Measurements from ENCODE around the gene FAIM2.
"Not testable (repeated sequence)": the region's sequence is repeated elsewhere in the genome, so short reads cannot be mapped to it uniquely, and the experiment has no call there.

Gene FAIM2

DNA sequence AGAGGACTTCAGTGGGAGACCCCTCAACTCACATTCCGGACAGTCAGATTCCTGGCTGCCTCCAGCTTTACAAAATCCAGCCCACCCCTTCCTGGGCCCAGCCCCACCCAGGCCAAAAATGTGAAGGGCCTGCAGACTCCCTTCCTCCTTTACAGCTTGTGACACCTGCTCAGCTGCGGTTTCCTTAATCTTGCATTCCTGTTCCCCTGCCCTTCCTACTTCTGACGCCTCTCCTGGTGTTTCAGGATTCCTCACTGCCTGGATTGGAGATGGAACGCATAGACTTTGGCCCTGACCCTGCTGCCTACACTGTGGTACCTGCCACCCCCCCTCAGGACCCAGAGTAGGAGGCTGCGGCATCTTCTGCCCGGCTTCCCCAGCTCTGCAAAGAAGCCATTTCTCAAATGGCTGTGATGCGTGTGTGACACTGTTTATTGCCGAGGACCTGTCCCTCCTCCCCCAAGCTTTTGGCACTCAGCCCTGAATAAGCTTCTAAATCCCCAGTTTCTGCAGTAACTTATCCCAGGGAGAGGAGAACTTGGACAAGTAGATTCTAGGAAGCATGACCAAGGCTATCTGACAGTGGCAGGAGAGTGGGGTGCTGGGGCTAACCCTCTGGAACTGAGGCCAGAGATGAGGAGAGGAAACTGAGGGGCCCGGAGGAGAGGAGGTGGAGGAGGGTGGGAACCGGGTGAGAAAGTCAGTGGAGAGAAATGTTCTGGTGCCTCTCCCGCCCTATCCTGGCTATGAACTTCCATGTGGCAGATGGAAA lies 35.9 kb downstream of the FAIM2 start:
- no peaks in the 10 kb centered on the region for H3K4me1 Mint-ChIP-seq
- no peaks in the 10 kb centered on the region for H3K9me3 Mint-ChIP-seq
- H3K4me3 Mint-ChIP-seq, result no peak overlapping the region
- no peak for DNase-seq
- H3K36me3 Mint-ChIP-seq, result no peaks in the 10 kb centered on the region
- no peak overlapping the region for H3K27ac Mint-ChIP-seq
- peaks cover 26% of the 10 kb centered on the region in 2 donors for H3K27me3 Mint-ChIP-seq
- ATAC-seq (replicated peaks), result peak in 1 of 2 donors; percentile 17

DNA sequence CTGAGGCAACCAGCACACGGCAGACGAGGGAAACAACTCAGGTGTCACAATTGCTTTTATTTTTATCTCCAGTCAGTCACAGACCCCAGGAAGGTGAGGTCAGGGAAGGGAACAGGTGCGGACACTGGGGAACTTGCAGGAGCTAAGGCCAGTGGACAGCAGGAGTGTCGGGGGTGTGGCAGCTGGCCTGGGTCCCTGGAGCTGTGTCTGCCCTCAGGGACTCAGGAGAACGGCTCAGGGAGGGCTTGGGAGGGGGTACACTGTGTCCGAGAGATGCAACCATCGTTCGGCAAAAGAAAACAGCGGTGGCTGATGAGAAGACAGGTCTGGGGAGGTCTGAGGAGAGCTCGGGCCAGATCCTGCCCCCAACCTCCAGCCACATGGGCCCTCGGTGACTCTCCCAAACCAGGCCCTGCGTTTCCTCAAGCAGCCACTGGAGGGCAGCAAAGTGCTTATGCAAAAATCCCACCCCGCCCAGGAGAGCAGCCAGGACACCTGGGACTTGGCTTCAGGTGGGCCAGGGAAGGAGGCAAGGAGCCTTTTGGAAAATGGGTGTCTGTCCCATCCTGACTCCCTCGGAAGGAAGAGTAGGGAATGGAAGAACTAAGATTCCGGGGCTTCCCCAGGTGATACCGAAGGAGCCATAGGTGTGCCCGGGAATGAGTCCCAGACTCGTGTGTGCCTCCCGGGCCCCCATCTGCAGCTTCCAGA lies 36.7 kb downstream of the FAIM2 start:
- peak; percentile 90 to 93 for ATAC-seq (replicated peaks)
- Mint-ChIP-seq H3K27me3 (peaks cover 26% of the 10 kb centered on the region in 2 donors), H3K4me1 (no peaks in the 10 kb centered on the region), H3K27ac (no peak overlapping the region), H3K4me3 (no peak overlapping the region), H3K9me3 (no peaks in the 10 kb centered on the region), H3K36me3 (no peaks in the 10 kb centered on the region)
- peak; percentile 62 for DNase-seq

DNA sequence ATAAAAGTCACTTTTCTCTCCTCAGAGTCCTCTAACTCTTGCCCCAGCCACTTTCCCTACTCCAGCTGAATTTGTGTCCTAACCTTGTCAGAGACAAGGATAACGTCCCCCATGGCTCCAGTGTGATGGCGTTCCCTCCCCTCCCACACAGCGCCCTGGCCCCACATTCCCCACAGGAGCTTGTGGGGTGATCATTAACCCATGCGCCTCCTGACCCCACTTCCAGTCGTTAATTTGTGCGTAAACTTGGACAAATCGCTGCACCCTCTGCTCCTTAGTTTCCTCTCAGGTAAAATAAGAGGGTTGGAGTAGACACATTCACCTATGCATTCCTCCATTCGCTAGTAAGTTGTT lies 37.9 kb downstream of the FAIM2 start:
- no peak overlapping the region for H3K4me3 Mint-ChIP-seq
- ATAC-seq (replicated peaks) (no peak), DNase-seq (no peak)
- no peaks in the 10 kb centered on the region for H3K4me1 Mint-ChIP-seq
- H3K27me3 Mint-ChIP-seq, result peaks cover 26% of the 10 kb centered on the region in 2 donors
- no peaks in the 10 kb centered on the region for H3K9me3 Mint-ChIP-seq
- no peak overlapping the region for H3K27ac Mint-ChIP-seq
- H3K36me3 Mint-ChIP-seq, result no peaks in the 10 kb centered on the region

DNA sequence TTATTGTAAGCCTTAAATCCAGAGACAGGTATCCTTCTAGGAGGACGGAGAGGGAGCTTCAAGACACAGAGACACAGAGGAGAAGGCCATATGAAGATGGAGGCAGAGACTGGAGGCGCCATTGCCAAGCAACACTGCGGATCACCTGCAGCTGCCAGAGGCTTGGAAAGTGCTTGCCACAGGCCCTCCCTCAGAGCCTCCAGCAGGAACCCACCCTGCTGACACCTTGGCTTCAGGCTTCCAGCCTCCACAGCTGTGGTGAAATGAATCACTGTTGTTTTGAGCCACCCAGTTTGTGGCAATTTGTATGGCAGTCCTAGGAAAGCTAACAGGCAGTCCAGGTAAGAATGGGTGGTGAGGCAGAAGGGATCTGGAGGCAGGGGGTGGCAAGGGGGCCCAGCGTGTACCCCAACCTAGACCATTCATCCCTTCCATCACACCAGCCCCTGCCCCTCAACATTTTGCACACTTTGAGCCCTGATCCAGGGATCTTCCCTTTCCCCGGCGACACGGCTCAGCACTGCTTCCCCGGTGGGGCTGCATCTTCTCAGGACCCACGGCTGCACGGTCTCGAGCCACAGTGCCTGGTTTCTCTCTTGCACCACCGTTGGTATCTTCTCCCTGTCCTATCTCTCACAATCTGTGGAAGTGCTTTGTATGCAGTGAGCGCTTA lies 38.5 kb downstream of the FAIM2 start:
- H3K4me1 Mint-ChIP-seq, result no peaks in the 10 kb centered on the region
- no peak for DNase-seq
- H3K27ac Mint-ChIP-seq, result no peak overlapping the region
- peaks cover 0 to under 1% of the 10 kb centered on the region in 2 donors for H3K9me3 Mint-ChIP-seq
- no peaks in the 10 kb centered on the region for H3K36me3 Mint-ChIP-seq
- peaks cover 25 to 27% of the 10 kb centered on the region in 2 donors for H3K27me3 Mint-ChIP-seq
- no peak for ATAC-seq (replicated peaks)
- H3K4me3 Mint-ChIP-seq, result no peak overlapping the region

DNA sequence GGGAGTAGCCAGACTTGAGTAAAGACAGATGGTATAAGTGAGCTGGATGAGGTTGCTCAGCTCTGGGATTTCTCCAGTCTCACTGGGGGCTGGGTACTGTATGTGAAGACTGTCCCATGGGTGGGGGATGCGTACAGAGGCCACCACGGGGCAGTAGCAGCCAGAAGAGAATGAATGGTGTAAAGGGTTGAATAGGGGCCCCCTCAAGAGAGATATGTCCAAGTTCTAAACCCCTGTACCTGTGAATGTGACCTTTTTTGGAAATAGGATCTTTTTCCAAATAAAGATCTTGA lies 39.0 kb downstream of the FAIM2 start:
- Mint-ChIP-seq H3K9me3 (peaks cover 0 to 1% of the 10 kb centered on the region in 2 donors), H3K27me3 (peaks cover 22 to 32% of the 10 kb centered on the region in 2 donors), H3K4me3 (no peak overlapping the region), H3K4me1 (no peaks in the 10 kb centered on the region), H3K27ac (no peak overlapping the region), H3K36me3 (no peaks in the 10 kb centered on the region)
- no peak for ATAC-seq (replicated peaks)
- DNase-seq, result no peak

DNA sequence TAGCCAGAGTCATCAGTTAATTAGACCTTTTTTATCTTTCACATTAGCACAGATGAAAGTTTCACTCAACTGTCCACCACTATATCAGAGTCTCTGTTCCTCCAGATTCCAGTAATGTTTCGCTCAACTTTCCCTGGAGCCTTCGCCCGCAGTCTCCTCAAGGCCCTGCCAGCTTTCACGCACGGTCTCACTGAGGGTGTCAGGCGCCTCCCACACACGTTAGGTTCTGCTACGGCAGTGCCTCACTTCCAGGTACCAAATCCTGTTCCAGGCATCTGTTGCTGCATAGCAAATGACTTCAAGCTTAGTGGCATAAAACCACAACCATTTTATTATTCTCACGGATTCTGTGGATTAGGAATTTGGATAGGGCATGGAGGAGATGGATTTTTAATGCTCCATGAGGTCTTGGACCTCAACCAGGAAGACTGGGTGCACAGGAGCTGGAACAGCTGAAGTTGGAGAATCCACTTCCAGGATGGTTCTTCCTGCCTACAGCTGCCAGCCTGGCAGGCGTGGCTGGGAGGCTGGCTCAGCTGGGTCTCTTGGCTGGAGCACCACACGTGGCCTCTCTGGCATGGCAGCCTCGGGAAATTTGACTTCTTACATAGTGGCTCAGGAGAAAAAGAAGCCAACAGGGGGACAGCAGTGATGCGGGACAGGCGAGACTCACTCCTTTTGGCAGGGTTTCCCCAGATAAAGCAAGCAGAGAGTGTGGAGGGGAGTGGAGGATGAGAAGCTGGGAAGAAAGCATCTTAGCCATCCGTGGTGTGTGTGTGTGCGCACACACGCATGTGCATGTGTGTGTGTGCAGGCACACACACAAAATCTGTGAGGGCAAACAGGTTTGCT lies 39.5 kb downstream of the FAIM2 start:
- DNase-seq (no peak), ATAC-seq (replicated peaks) (no peak)
- Mint-ChIP-seq H3K4me1 (no peaks in the 10 kb centered on the region), H3K27me3 (peaks cover 22 to 38% of the 10 kb centered on the region in 2 donors), H3K36me3 (no peaks in the 10 kb centered on the region), H3K9me3 (peaks cover 0 to 1% of the 10 kb centered on the region in 2 donors), H3K27ac (no peak overlapping the region), H3K4me3 (no peak overlapping the region)

DNA sequence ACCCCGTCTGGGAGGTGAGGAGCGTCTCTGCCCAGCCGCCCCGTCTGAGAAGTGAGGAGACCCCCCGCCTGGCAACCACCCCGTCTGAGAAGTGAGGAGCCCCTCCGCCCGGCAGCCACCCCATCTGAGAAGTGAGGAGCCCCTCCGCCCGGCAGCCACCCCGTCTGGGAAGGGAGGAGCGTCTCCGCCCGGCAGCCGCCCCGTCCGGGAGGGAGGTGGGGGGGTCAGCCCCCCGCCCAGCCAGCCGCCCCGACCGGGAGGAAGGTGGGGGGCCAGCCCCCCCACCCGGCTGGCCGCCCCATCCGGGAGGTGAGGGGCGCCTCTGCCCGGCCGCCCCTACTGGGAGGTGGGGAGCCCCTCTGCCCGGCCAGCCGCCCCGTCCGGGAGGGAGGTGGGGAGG lies 42.8 kb downstream of the FAIM2 start:
- not testable (repeated sequence) for DNase-seq; ATAC-seq (replicated peaks); H3K9me3 Mint-ChIP-seq; H3K4me1 Mint-ChIP-seq; H3K27ac Mint-ChIP-seq; H3K36me3 Mint-ChIP-seq; H3K4me3 Mint-ChIP-seq
- H3K27me3 Mint-ChIP-seq, result peaks cover 18 to 32% of the 10 kb centered on the region in 2 donors

DNA sequence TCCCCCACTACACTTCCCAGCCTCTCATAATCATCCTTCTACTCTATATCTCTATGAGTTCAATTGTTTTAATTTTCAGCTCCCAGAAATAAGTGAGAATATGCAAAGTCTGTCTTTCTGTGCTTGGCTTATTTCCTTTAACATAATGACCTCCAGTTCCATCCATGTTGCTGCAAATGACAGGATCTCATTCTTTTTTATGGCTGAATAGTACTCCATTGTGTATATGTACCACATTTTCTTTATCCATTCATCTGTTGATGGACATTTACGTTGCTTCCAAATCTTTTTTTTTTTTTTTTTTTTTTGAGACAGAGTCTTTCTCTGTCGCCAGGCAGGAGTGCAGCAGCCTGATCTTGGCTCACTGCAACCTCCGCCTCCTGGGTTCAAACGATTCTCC lies 47.8 kb downstream of the FAIM2 start:
- DNase-seq; H3K36me3 Mint-ChIP-seq; H3K4me3 Mint-ChIP-seq; ATAC-seq (replicated peaks); H3K9me3 Mint-ChIP-seq; H3K4me1 Mint-ChIP-seq; H3K27ac Mint-ChIP-seq: not testable (repeated sequence)
- H3K27me3 Mint-ChIP-seq, result peaks cover 21 to 23% of the 10 kb centered on the region in 2 donors

DNA sequence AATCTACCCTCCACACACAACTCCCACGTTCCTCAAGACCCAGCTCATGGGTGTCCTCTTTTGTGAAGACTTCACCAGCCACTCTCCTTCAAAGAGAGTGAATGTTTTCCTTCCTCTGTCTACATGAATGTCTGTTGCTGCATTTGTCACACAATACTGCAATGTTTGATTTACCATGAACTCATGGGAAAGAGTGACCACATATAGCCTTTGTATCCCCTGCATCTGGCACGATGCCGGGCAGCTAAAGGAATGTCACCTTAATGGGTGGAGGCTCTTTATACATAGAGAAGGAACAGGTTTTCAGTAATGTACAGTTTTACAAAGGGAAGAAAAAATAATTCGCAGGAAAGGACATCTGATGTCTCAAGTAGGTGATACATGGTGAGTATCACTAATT lies 48.7 kb downstream of the FAIM2 start:
- H3K36me3 Mint-ChIP-seq, result no peaks in the 10 kb centered on the region
- peaks cover 18 to 26% of the 10 kb centered on the region in 2 donors for H3K27me3 Mint-ChIP-seq
- ATAC-seq (replicated peaks) (no peak), DNase-seq (no peak)
- H3K4me3 Mint-ChIP-seq, result no peak overlapping the region
- H3K9me3 Mint-ChIP-seq, result no peaks in the 10 kb centered on the region
- no peak overlapping the region for H3K27ac Mint-ChIP-seq
- no peaks in the 10 kb centered on the region for H3K4me1 Mint-ChIP-seq

DNA sequence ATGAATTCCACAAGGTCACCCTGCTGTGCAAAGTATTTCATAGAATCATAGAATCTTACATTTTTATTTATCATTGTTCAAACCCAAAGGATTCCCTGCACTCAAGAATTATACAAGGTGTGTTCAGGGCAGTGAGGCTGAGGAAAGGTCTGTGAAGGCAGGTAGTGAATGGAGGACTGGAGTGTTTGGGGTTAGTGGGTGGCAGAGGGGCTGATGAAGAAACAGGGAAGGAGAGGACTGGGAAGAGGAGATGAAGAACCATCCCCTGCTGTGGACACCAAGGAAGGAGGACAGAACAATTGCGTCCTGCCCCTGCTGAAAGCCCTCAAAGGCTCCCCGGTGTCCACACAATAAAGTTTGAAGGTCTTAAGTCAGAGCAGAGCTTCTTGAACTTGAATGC lies 50.0 kb downstream of the FAIM2 start:
- H3K4me3 Mint-ChIP-seq, result no peak overlapping the region
- H3K4me1 Mint-ChIP-seq, result no peaks in the 10 kb centered on the region
- H3K9me3 Mint-ChIP-seq, result no peaks in the 10 kb centered on the region
- H3K36me3 Mint-ChIP-seq, result no peaks in the 10 kb centered on the region
- H3K27me3 Mint-ChIP-seq, result peaks cover 12 to 33% of the 10 kb centered on the region in 2 donors
- ATAC-seq (replicated peaks) (no peak), DNase-seq (no peak)
- H3K27ac Mint-ChIP-seq, result no peak overlapping the region

DNA sequence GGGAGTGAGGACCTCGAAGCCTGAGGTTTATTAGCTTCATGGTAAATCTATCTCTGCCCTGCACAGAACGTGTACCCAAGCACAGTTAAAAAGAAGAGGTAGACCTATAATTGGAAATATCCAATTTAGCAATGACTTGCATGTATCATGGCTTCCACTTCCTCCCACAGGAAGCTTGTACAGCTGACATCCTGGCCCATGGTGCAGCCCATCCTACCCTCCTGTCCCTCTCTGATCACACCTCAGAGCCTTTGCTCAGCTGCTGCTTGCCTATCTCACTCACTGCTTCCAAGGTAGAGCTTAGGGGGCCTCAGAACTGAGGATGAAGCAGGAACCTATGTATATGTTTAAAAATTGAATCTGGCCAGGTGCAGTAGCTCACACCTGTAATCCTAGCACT lies 56.5 kb downstream of the FAIM2 start:
- DNase-seq, result no peak
- no peak overlapping the region for H3K4me3 Mint-ChIP-seq
- H3K27me3 Mint-ChIP-seq, result peaks cover 12 to 20% of the 10 kb centered on the region in 2 donors
- H3K36me3 Mint-ChIP-seq, result no peaks in the 10 kb centered on the region
- H3K27ac Mint-ChIP-seq, result no peak overlapping the region
- no peaks in the 10 kb centered on the region for H3K9me3 Mint-ChIP-seq
- no peak for ATAC-seq (replicated peaks)
- H3K4me1 Mint-ChIP-seq, result peaks cover 9 to 13% of the 10 kb centered on the region in 2 donors

DNA sequence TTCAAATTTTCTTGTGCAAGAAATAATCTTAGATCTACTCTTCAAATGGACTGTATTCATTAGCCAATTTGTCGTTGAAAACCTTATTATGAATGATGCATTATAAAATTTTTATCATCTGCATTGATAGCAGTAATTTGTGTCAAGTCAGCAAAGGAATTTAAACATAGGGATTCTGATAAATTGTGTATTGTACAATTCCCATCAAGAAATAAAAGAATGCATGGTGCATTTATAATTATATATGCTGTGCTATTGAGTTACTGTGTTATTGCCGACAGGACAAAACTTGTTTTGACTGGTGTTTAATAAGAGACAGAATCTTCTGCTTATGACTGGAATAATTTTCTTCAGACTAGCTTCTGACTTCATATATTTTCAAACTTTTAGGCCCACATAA lies 57.7 kb downstream of the FAIM2 start:
- H3K36me3 Mint-ChIP-seq, result peaks cover 0 to 1% of the 10 kb centered on the region in 2 donors
- H3K4me3 Mint-ChIP-seq, result no peak overlapping the region
- H3K27me3 Mint-ChIP-seq, result peaks cover 12% of the 10 kb centered on the region in 2 donors
- no peak overlapping the region for H3K27ac Mint-ChIP-seq
- no peak for ATAC-seq (replicated peaks)
- peaks cover 16 to 24% of the 10 kb centered on the region in 2 donors for H3K4me1 Mint-ChIP-seq
- no peak for DNase-seq
- H3K9me3 Mint-ChIP-seq, result no peaks in the 10 kb centered on the region

DNA sequence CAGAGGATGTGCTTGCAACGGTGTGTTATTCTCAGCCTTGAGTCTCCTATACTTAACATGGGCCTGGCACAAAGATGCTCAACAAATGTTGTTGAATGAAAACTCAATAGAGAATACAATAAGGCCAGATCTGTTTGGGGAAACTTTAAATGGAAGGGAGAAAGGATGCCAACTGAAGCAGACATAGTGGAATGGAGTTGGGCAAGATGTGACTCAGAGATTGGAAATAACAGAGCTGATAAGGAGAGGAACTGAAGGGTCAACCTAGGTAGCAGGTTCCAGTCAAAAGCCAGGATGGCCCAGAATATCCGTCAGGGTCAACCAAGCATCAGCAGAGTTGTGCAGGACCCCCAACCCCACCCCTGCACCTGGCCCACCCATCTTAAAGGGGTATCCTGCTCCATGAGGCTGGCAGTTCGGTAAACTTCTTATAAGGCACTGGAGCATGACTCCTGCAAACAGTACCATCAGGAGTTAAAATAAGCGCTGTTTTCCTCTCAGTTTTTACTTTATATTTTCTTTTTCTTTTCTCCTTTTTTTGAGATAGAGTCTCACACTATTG lies 59.7 kb downstream of the FAIM2 start:
- Mint-ChIP-seq H3K9me3 (no peaks in the 10 kb centered on the region), H3K4me3 (no peak overlapping the region)

DNA sequence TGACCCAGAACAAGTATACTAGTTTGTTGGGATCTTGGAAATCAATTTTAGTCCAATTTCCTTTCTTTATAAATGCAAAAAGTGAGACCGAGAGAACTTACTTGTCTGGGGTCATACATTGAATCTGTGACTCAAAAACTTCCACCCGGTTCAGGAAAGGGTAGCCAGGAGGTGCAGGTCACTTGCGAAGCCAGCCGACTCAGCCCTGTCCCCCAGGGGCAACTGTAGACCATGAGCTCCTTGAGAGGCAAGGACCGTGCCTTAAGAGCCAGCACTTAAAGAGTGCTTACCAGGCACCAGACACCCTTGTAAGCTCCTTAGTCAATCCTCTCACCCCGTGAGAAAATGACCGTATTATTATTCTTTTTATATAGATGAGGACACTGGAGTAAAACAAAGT lies 60.3 kb downstream of the FAIM2 start:
- H3K9me3 Mint-ChIP-seq, result no peaks in the 10 kb centered on the region

More for the DNA sequence above, 59.7 kb downstream of the FAIM2 start:
- Mint-ChIP-seq H3K27ac (no peak overlapping the region), H3K27me3 (peaks cover 4 to 8% of the 10 kb centered on the region in 2 donors), H3K36me3 (peaks cover 3% of the 10 kb centered on the region in 2 donors), H3K4me1 (peaks cover 16 to 32% of the 10 kb centered on the region in 2 donors)
- ATAC-seq (replicated peaks) (no peak), DNase-seq (no peak)

More for the DNA sequence above, 60.3 kb downstream of the FAIM2 start:
- H3K27me3 Mint-ChIP-seq, result peaks cover 0 to 5% of the 10 kb centered on the region in 2 donors
- H3K36me3 Mint-ChIP-seq, result peaks cover 3 to 4% of the 10 kb centered on the region in 2 donors
- ATAC-seq (replicated peaks) (no peak), DNase-seq (no peak)
- H3K4me1 Mint-ChIP-seq, result peaks cover 17 to 37% of the 10 kb centered on the region in 2 donors
- H3K27ac Mint-ChIP-seq, result peak overlapping the region; percentile 97
- peak overlapping the region; percentile 90 to 98 for H3K4me3 Mint-ChIP-seq

All from stimulated activated naive B cell treated with anti-CD40 and anti-IgM and Interleukin-4, amounts not matched to agents 10 μg/mL and 1 μg/mL and 100 μg/mL, for 72 hours (primary cell).